ENCODE results near the gene LAMA1.

Gene LAMA1

GRCh38 chr18:7132356-7133150 lies 15.0 kb upstream of the LAMA1 start:
- H3K27ac ChIP-seq, result no peak overlapping the region
- TF ChIP-seq CTCF (conservative IDR thresholded peaks at IDR 0.05), result no peak
- no peak for TF ChIP-seq ZFX (IDR thresholded peaks at IDR 0.05)

- no peak overlapping the region for H3K27ac ChIP-seq
- no peak for TF ChIP-seq CTCF (conservative IDR thresholded peaks at IDR 0.05)
- no peak for TF ChIP-seq ZFX (IDR thresholded peaks at IDR 0.05)
Measured at GRCh38 chr18:7122376-7122775, 4.8 kb upstream of the LAMA1 start.

GRCh38 chr18:7116792-7117389 lies 706 bp downstream of the LAMA1 start:
- TF ChIP-seq CTCF (conservative IDR thresholded peaks at IDR 0.05), result no peak
- no peak for TF ChIP-seq ZFX (IDR thresholded peaks at IDR 0.05)
- no peak overlapping the region for H3K27ac ChIP-seq

- no peak overlapping the region for H3K27ac ChIP-seq
- TF ChIP-seq CTCF (conservative IDR thresholded peaks at IDR 0.05), result no peak
- no peak for TF ChIP-seq ZFX (IDR thresholded peaks at IDR 0.05)
Measured at GRCh38 chr18:7116001-7116730, 1.4 kb downstream of the LAMA1 start.

- TF ChIP-seq CTCF (conservative IDR thresholded peaks at IDR 0.05) (no peak), ZFX (IDR thresholded peaks at IDR 0.05) (0 out of 2 replicates have a peak, but pooled peaks have one; percentile 15)
- H3K27ac ChIP-seq, result no peak overlapping the region
Measured at GRCh38 chr18:7112936-7113335, 4.7 kb downstream of the LAMA1 start.

GRCh38 chr18:7111134-7111533 lies 6.5 kb downstream of the LAMA1 start:
- TF ChIP-seq ZFX (IDR thresholded peaks at IDR 0.05) (no peak), CTCF (conservative IDR thresholded peaks at IDR 0.05) (no peak)
- H3K27ac ChIP-seq, result no peak overlapping the region

- TF ChIP-seq CTCF (conservative IDR thresholded peaks at IDR 0.05) (no peak), ZFX (IDR thresholded peaks at IDR 0.05) (no peak)
- H3K27ac ChIP-seq, result no peak overlapping the region
Measured at GRCh38 chr18:7105943-7106342, 11.7 kb downstream of the LAMA1 start.
